Naive thymus-derived CD4-positive, alpha-beta T cell (primary cell): ENCODE data around the gene LY9. TPM values are rescaled to one million over a fixed set of nuclear protein-coding genes. Genes with fewer than 3 reads are reported as not detected.

Experiments used
- ATAC-seq: fragments of 150-1000 bp; cut with Tn5 transposase; 2 replicates; pipeline ENCODE4 v1.10.0; 2021; ENCODE audit warnings: mild to moderate bottlenecking, moderate library complexity
- CTCF ChIA-PET: fragments of 350-600 bp; sonication (Branson Sonifier 250); formaldehyde crosslinking; loops from one replicate; lab custom pipeline; 2021; ENCODE audit warnings: antibody characterized with exemption; lab: Charles Lee
- POLR2A ChIA-PET: fragments of 350-600 bp; sonication (Branson Sonifier 250); formaldehyde crosslinking; loops from one replicate; lab custom pipeline; 2021; ENCODE audit warnings: antibody characterized with exemption, inconsistent platforms; lab: Charles Lee
- DNase-seq, 9 donors: peaks; one replicate each; pipeline versions ENCODE4 v3.0.0 to v3.0.0-alpha.2; 2020 to 2022; ENCODE audit warnings: mixed read lengths in 1 of 9
- H3K27ac ChIP-seq: one replicate; pipeline ENCODE4 v1.7.0; 2013; ENCODE audit warnings: mild to moderate bottlenecking, low read depth, low read length, moderate library complexity
- H3K27me3 ChIP-seq, 2 donors: one replicate each; pipeline ENCODE4 v1.7.0; 2013; ENCODE audit warnings: low read length in 2 of 2, mild to moderate bottlenecking in 2 of 2, moderate library complexity in 2 of 2; ENCODE audit not compliant: control insufficient read depth in 2 of 2, insufficient read depth in 2 of 2
- H3K36me3 ChIP-seq, 3 experiments: 1 replicate in 2 of 3; 2 replicates in 1 of 3; pipeline ENCODE4 v1.7.0; 2013; ENCODE audit warnings: low read length in 3 of 3, mild to moderate bottlenecking in 3 of 3, moderate library complexity in 1 of 3; ENCODE audit not compliant: insufficient read depth in 3 of 3, control insufficient read depth in 2 of 3
- H3K4me1 ChIP-seq, 2 donors: one replicate each; pipeline ENCODE4 v1.7.0; 2013; ENCODE audit warnings: low read length in 2 of 2, mild to moderate bottlenecking in 2 of 2, moderate library complexity in 1 of 2; ENCODE audit not compliant: control insufficient read depth in 2 of 2, insufficient read depth in 2 of 2
- H3K4me3 ChIP-seq: 2 replicates; pipeline ENCODE4 v1.7.0; 2013; ENCODE audit warnings: mild to moderate bottlenecking, low read length
- H3K9me3 ChIP-seq, 3 experiments: 1 replicate in 2 of 3; 2 replicates in 1 of 3; pipeline ENCODE4 v1.7.0; 2013; ENCODE audit warnings: low read length in 3 of 3; ENCODE audit not compliant: control insufficient read depth in 2 of 3
- H3K27ac Mint-ChIP-seq, 9 donors: one replicate each; pipeline ENCODE4 v1.8.0; 2020 to 2022; ENCODE audit warnings: mixed read lengths in 9 of 9, mild to moderate bottlenecking in 8 of 9, moderate library complexity in 5 of 9, inconsistent platforms in 2 of 9
- H3K27me3 Mint-ChIP-seq, 5 donors: one replicate each; pipeline ENCODE4 v1.8.0; 2021 to 2022; ENCODE audit warnings: mixed read lengths in 5 of 5, mild to moderate bottlenecking in 1 of 5
- H3K36me3 Mint-ChIP-seq, 5 donors: one replicate each; pipeline ENCODE4 v1.8.0; 2020 to 2022; ENCODE audit warnings: mixed read lengths in 5 of 5, mild to moderate bottlenecking in 3 of 5, inconsistent platforms in 1 of 5
- H3K4me1 Mint-ChIP-seq, 7 donors: one replicate each; pipeline ENCODE4 v1.8.0; 2020 to 2022; ENCODE audit warnings: mixed read lengths in 7 of 7, mild to moderate bottlenecking in 3 of 7, inconsistent platforms in 1 of 7
- H3K4me3 Mint-ChIP-seq, 10 donors: one replicate each; pipeline ENCODE4 v1.8.0; 2020 to 2022; ENCODE audit warnings: mild to moderate bottlenecking in 10 of 10, mixed read lengths in 10 of 10, moderate library complexity in 6 of 10, inconsistent platforms in 2 of 10
- H3K9me3 Mint-ChIP-seq, 11 donors: one replicate each; pipeline ENCODE4 v1.8.0; 2020 to 2022; ENCODE audit warnings: mixed read lengths in 11 of 11, mild to moderate bottlenecking in 4 of 11, inconsistent platforms in 1 of 11, moderate library complexity in 1 of 11
- intact Hi-C, 2 donors: fragments of 100-400 bp; cut with micrococcal nuclease; formaldehyde crosslinking; loops; one replicate each; pipeline ENCODE4 v1.15.1; 2023
- polyA plus RNA-seq, 2 donors: library from polyadenylated mRNA; unstranded; fragments of 300-500 nt; fragmentation: Illumina TruSeq; gene quantifications; one replicate each; pipeline ENCODE4 v1.2.3, GENCODE V29; 2021
- total RNA-seq, 6 experiments: library from RNA in 5 of 6; stranded (reverse) in 5 of 6; gene quantifications; 1 replicate in 5 of 6; 2 replicates in 1 of 6; pipeline ENCODE4 v1.2.3 and lab custom pipeline; 2021 to 2026

LY9 gene
- total and polyA plus RNA-seq, 7 experiments from 2014 or later = 5.6 to 225 (median 140) TPM

DNA sequence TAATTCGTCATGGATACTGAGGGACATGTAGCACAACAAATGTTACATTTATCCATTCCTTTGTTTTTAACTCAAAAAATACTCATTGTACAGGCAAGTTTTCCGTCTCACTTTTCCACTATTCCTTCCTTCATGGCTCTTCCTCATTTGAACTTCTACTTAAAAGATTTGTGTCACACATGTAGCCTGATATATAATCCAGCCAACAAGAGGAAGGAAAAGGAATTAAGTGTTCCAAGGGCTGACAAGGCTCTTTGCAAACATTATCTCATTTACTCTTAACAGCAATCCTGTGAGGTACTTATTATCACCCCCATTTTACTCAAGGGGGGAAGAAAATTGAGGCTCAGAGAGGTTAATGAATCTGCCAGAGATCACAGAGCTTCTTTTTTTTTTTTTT is 43.8 kb downstream of the LY9 start:
- no peak overlapping the region for H3K4me3 ChIP-seq
- peak overlapping the region in 3 of 10 donors; percentile 63 to 90 (median 83) for H3K4me3 Mint-ChIP-seq
- H3K9me3 Mint-ChIP-seq = no peaks in the 10 kb centered on the region
- no peaks in the 10 kb centered on the region for H3K36me3 ChIP-seq
- intact Hi-C loops = loop anchor here (5.0 to 10.0 kb wide), 4 partner anchors 208 to 318 kb away; partner anchors contain the start of genes DEDD (in 1 of the 2), USF1 (in 1 of the 2) and USP21 (in 1 of the 2)
- peaks cover 49 to 80% (median 55%) of the 10 kb centered on the region in 7 donors for H3K4me1 Mint-ChIP-seq
- no peaks in the 10 kb centered on the region for H3K27me3 ChIP-seq
- no peak overlapping the region for H3K27ac ChIP-seq
- H3K36me3 Mint-ChIP-seq = peaks cover 0 to 2% (median 0%) of the 10 kb centered on the region in 5 donors
- ATAC-seq (no peak), DNase-seq (no peak)
- peaks cover 50% of the 10 kb centered on the region in 2 donors for H3K4me1 ChIP-seq
- ChIA-PET POLR2A (no interaction called here), CTCF (interaction anchor here (0.6 to 8.1 kb wide), 3 partner anchors 21 to 649 kb away, joined by 4 to 167 read pairs (median 6); partner anchors contain the start of gene ITLN2)
- H3K9me3 ChIP-seq = no peaks in the 10 kb centered on the region
- H3K27me3 Mint-ChIP-seq = no peaks in the 10 kb centered on the region
- H3K27ac Mint-ChIP-seq = peak overlapping the region in 7 of 9 donors; percentile 14 to 96 (median 78)

DNA sequence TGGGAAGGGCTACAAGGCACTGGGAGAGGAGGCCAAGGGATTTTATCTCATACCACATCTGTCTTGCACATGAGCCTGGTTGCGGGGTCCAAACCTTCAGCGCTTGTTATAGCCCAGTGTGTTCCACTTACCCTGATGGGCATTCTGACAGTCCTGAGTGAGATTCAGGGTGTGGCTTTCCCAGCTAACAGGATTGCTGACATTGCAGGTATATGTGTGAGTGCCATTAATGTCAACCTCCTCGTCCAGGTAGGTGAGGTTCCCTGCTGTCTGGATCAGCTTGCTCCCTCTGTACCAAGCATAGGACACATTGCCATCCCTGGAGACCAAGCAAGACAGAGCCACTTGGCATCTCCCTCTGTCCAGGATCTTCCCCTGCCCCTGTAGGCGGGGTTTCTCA is 45.1 kb downstream of the LY9 start:
- Mint-ChIP-seq H3K9me3 (peaks cover 0 to 5% (median 0%) of the 10 kb centered on the region in 11 donors), H3K4me3 (no peak overlapping the region), H3K27me3 (peaks cover 0 to 5% (median 0%) of the 10 kb centered on the region in 5 donors), H3K4me1 (peaks cover 43 to 75% (median 44%) of the 10 kb centered on the region in 7 donors), H3K27ac (no peak overlapping the region), H3K36me3 (peaks cover 0 to 5% (median 4%) of the 10 kb centered on the region in 5 donors)
- Histone ChIP-seq H3K9me3 (no peaks in the 10 kb centered on the region), H3K36me3 (no peaks in the 10 kb centered on the region), H3K4me1 (peaks cover 37 to 40% of the 10 kb centered on the region in 2 donors), H3K27ac (no peak overlapping the region), H3K27me3 (no peaks in the 10 kb centered on the region), H3K4me3 (no peak overlapping the region)
- DNase-seq (no peak), ATAC-seq (no peak)
- intact Hi-C loops = no loop called here
- ChIA-PET CTCF (interaction anchor here (0.8 to 8.1 kb wide), 4 partner anchors 20 to 113 kb away, joined by 3 to 167 read pairs (median 6); partner anchors contain the start of gene ITLN2), POLR2A (interaction anchor here (1.3 kb wide), 1 partner anchor 36 kb away, joined by 4 read pairs; no protein-coding TSS in a partner anchor)

- no peaks in the 10 kb centered on the region for H3K27me3 ChIP-seq
- peaks cover 4% of the 10 kb centered on the region in 2 donors for H3K4me1 ChIP-seq
- POLR2A ChIA-PET = interaction anchor here (0.7 kb wide), 1 partner anchor 13 kb away, joined by 3 read pairs; no protein-coding TSS in a partner anchor
- H3K27ac Mint-ChIP-seq = peak overlapping the region in 2 of 9 donors; percentile 28 to 29
- DNase-seq = no peak
- no peaks in the 10 kb centered on the region for H3K36me3 ChIP-seq
- no peak overlapping the region for H3K4me3 ChIP-seq
- intact Hi-C loops = no loop called here
- CTCF ChIA-PET = interaction anchor here (0.6 kb wide), 1 partner anchor 648 kb away, joined by 4 read pairs; no protein-coding TSS in a partner anchor
- H3K27me3 Mint-ChIP-seq = peaks cover 0 to 29% (median 0%) of the 10 kb centered on the region in 5 donors
- no peak overlapping the region for H3K27ac ChIP-seq
- peak; percentile 68 for ATAC-seq
- no peaks in the 10 kb centered on the region for H3K9me3 ChIP-seq
- peaks cover 0 to 9% (median 0%) of the 10 kb centered on the region in 11 donors for H3K9me3 Mint-ChIP-seq
- H3K4me1 Mint-ChIP-seq = peaks cover 9 to 52% (median 14%) of the 10 kb centered on the region in 7 donors
- no peak overlapping the region for H3K4me3 Mint-ChIP-seq
- peaks cover 0 to 6% (median 4%) of the 10 kb centered on the region in 5 donors for H3K36me3 Mint-ChIP-seq
Measured at GRCh38 chr1:160844447-160845232, 48.7 kb downstream of the LY9 start.

- POLR2A ChIA-PET = interaction anchor here (0.6 to 1.0 kb wide), 3 partner anchors 9 to 102 kb away, joined by 3 to 6 read pairs (median 5); no protein-coding TSS in a partner anchor
- Mint-ChIP-seq H3K27ac (no peak overlapping the region), H3K27me3 (peaks cover 0 to 33% (median 0%) of the 10 kb centered on the region in 5 donors), H3K4me3 (no peak overlapping the region), H3K9me3 (peaks cover 0 to 9% (median 0%) of the 10 kb centered on the region in 11 donors), H3K36me3 (peaks cover 0 to 6% (median 4%) of the 10 kb centered on the region in 5 donors), H3K4me1 (peaks cover 0 to 48% (median 10%) of the 10 kb centered on the region in 7 donors)
- Histone ChIP-seq H3K36me3 (no peaks in the 10 kb centered on the region), H3K27me3 (no peaks in the 10 kb centered on the region), H3K9me3 (no peaks in the 10 kb centered on the region), H3K4me1 (peaks cover 0 to 5% of the 10 kb centered on the region in 2 donors), H3K27ac (no peak overlapping the region), H3K4me3 (no peak overlapping the region)
- CTCF ChIA-PET = interaction anchor here (0.6 to 1.4 kb wide), 3 partner anchors 106 to 251 kb away, joined by 3 read pairs; no protein-coding TSS in a partner anchor
- no peak for DNase-seq
- intact Hi-C loops = no loop called here
- ATAC-seq = no peak
Measured at GRCh38 chr1:160846281-160846680, 50.3 kb downstream of the LY9 start.

DNA sequence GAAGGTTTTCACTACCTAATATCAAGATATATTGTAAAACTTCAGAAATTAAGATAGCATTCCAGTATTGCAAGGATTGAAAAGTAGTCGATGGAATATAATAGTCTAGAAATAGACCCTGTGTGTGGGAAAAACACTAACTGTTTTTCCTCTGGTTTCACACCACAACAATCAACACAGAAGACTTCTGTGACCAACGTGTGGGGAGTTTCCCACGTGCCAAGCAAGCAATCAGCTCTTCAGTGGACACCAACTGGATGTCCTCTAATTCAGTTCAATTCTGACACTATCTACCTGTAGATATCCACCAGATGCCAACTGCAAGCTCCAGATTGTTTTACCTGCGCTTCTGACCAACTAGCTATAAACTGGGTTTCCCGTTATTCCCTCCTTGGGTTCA is 54.6 kb downstream of the LY9 start:
- no peak overlapping the region for H3K27ac ChIP-seq
- no peak overlapping the region for H3K4me3 Mint-ChIP-seq
- H3K36me3 ChIP-seq = no peaks in the 10 kb centered on the region
- no peak overlapping the region for H3K27ac Mint-ChIP-seq
- peaks cover 0 to 2% (median 0%) of the 10 kb centered on the region in 5 donors for H3K36me3 Mint-ChIP-seq
- H3K9me3 ChIP-seq = no peaks in the 10 kb centered on the region
- peaks cover 0 to 5% (median 0%) of the 10 kb centered on the region in 11 donors for H3K9me3 Mint-ChIP-seq
- no peak overlapping the region for H3K4me3 ChIP-seq
- no peaks in the 10 kb centered on the region for H3K27me3 ChIP-seq
- H3K27me3 Mint-ChIP-seq = peaks cover 0 to 31% (median 0%) of the 10 kb centered on the region in 5 donors
- peak; percentile 37 for ATAC-seq
- DNase-seq = no peak
- intact Hi-C loops = no loop called here
- H3K4me1 Mint-ChIP-seq = peaks cover 0 to 21% (median 6%) of the 10 kb centered on the region in 7 donors
- H3K4me1 ChIP-seq = peaks cover 8 to 14% of the 10 kb centered on the region in 2 donors
- POLR2A ChIA-PET = interaction anchor here (0.5 to 1.1 kb wide), 3 partner anchors 11 to 234 kb away, joined by 3 to 4 read pairs (median 4); no protein-coding TSS in a partner anchor
- CTCF ChIA-PET = interaction anchor here (0.6 kb wide), 1 partner anchor 140 kb away, joined by 3 read pairs; no protein-coding TSS in a partner anchor

DNA sequence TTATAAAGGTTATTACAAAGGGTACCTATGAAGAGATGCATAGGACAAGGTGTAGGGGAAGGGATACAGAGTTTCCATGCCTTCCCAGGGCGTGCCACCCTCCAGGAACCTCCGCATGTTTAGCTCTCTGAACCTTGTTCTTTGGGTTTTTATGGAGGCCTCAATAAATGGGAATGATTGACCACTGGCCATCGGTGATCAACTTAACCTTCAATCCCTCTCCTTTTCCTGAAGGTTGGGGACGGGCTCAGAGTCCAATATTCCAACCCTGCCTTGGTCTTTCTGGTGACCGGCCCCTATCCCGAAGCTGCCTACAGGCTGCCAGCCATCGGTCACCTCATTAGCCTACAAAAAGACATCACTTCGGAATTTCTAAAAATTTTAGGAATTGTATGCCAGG is 55.0 kb downstream of the LY9 start:
- Mint-ChIP-seq H3K27ac (no peak overlapping the region), H3K4me1 (peaks cover 0 to 18% (median 6%) of the 10 kb centered on the region in 7 donors), H3K36me3 (peaks cover 0 to 2% (median 0%) of the 10 kb centered on the region in 5 donors), H3K27me3 (peaks cover 0 to 28% (median 0%) of the 10 kb centered on the region in 5 donors), H3K9me3 (peaks cover 0 to 5% (median 0%) of the 10 kb centered on the region in 11 donors), H3K4me3 (no peak overlapping the region)
- DNase-seq = no peak
- Histone ChIP-seq H3K4me1 (peaks cover 12 to 19% of the 10 kb centered on the region in 2 donors), H3K9me3 (no peaks in the 10 kb centered on the region), H3K4me3 (no peak overlapping the region), H3K27ac (no peak overlapping the region), H3K36me3 (no peaks in the 10 kb centered on the region), H3K27me3 (no peaks in the 10 kb centered on the region)
- CTCF ChIA-PET = no interaction called here
- intact Hi-C loops = no loop called here
- POLR2A ChIA-PET = no interaction called here
- ATAC-seq = no peak
